BE2C (cell line): Measurements from ENCODE around the gene MEX3C. TPM values are rescaled to one million over a fixed set of nuclear protein-coding genes. Genes with fewer than 3 reads are reported as not detected.

Experiments used
- DNase-seq: peaks from one replicate; pipeline ENCODE4 v3.0.0-alpha.2; 2020
- H3K27me3 ChIP-seq: fragments of 250-450 bp; sonication (Bioruptor Pico); 2 replicates; pipeline ENCODE4 v1.5.1; 2020; ENCODE audit warnings: mild to moderate bottlenecking
- H3K36me3 ChIP-seq: fragments of 250-450 bp; sonication (Bioruptor Pico); 2 replicates; pipeline ENCODE4 v1.5.1; 2020; ENCODE audit warnings: mild to moderate bottlenecking
- H3K4me1 ChIP-seq: fragments of 250-450 bp; sonication (Bioruptor Pico); 2 replicates; pipeline ENCODE4 v1.5.1; 2020
- H3K4me3 ChIP-seq: 2 replicates; pipeline ENCODE4 v1.5.1; 2011; ENCODE audit warnings: low read depth, low read length
- H3K9me3 ChIP-seq: fragments of 250-450 bp; sonication (Bioruptor Pico); 2 replicates; pipeline ENCODE4 v1.5.1; 2020
- polyA plus RNA-seq: library from polyadenylated mRNA; unstranded; fragments of >200 nt; gene quantifications from one replicate; pipeline ENCODE4 v1.2.1, GENCODE V29; 2012; ENCODE audit warnings: low read depth, missing spikeins; ENCODE audit not compliant: insufficient read length, insufficient read depth
- TF ChIP-seq, protein P1 (sequence below): IDR thresholded peaks from 2 replicates; pipeline ENCODE4 v1.5.1; 2012; ENCODE audit warnings: mild to moderate bottlenecking, low read depth, low read length

The MEX3C gene
- 17.0 TPM for polyA plus RNA-seq

GRCh38 chr18:51197661-51198424, at the start of gene MEX3C:
MEX3C (minus strand) TSS chr18:51197681; CDS start chr18:51197320, 361 bp downstream.
- no peaks in the 10 kb centered on the region for H3K36me3 ChIP-seq
- peak within 1 kb of the TSS; percentile 85 for H3K4me3 ChIP-seq
- TF ChIP-seq, protein P1, sequence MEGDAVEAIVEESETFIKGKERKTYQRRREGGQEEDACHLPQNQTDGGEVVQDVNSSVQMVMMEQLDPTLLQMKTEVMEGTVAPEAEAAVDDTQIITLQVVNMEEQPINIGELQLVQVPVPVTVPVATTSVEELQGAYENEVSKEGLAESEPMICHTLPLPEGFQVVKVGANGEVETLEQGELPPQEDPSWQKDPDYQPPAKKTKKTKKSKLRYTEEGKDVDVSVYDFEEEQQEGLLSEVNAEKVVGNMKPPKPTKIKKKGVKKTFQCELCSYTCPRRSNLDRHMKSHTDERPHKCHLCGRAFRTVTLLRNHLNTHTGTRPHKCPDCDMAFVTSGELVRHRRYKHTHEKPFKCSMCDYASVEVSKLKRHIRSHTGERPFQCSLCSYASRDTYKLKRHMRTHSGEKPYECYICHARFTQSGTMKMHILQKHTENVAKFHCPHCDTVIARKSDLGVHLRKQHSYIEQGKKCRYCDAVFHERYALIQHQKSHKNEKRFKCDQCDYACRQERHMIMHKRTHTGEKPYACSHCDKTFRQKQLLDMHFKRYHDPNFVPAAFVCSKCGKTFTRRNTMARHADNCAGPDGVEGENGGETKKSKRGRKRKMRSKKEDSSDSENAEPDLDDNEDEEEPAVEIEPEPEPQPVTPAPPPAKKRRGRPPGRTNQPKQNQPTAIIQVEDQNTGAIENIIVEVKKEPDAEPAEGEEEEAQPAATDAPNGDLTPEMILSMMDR: 0 out of 2 replicates have a peak, but pooled peaks have one; percentile 6
- no peaks in the 10 kb centered on the region for H3K27me3 ChIP-seq
- peak; percentile 93 for DNase-seq
- no peaks in the 10 kb centered on the region for H3K4me1 ChIP-seq
- no peaks in the 10 kb centered on the region for H3K9me3 ChIP-seq

- TF ChIP-seq, protein P1: no peak
- Histone ChIP-seq H3K9me3 (no peaks in the 10 kb centered on the region), H3K27me3 (no peaks in the 10 kb centered on the region), H3K36me3 (no peaks in the 10 kb centered on the region), H3K4me1 (no peaks in the 10 kb centered on the region), H3K4me3 (no peak overlapping the region)
- no peak for DNase-seq
These were observed 43.7 kb upstream of the MEX3C start for GRCh38 chr18:51241226-51241625.

- Histone ChIP-seq H3K9me3 (no peaks in the 10 kb centered on the region), H3K36me3 (no peaks in the 10 kb centered on the region), H3K4me1 (no peaks in the 10 kb centered on the region), H3K4me3 (no peak overlapping the region), H3K27me3 (no peaks in the 10 kb centered on the region)
- TF ChIP-seq, protein P1: no peak
- DNase-seq: peak; percentile 34
These were observed 38.7 kb upstream of the MEX3C start for GRCh38 chr18:51236225-51236624.

DNA sequence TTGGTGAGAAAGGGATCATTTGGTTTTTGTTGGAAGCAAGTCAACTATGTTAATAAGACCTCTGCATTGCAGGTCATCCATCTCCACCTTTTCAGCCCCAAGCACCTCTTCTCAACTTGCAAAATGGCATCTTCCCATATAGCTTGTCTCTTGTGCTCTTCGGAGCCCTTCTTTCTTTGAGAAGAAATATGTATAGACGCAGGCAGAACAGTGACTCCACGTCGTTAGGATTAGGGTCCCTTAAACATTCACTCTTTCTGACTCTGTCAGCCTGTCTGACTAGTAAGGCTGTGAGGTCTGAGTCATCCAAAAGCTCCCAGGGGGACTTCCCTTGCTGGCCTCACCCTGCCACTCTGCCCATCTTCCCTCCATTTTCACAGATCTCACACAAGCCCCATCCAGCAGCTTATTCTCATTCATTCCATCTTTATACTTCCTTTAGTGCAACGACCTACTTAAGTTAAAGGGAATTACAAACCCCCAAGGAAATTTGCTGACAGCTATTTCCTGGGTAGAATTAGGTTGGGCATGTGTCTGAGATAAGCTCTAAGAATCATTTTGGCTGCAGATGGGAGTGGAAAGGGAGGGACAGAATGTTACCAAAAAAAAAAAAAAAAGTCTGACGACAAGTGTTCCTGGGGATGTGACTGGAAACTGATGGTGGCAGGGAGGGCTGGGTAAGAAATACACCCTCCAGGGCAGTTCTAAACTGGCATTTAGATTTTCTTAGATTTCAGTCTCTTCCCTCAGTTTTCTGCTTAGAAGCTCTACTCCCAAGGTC, 37.7 kb upstream of the MEX3C start:
- Histone ChIP-seq H3K9me3 (no peaks in the 10 kb centered on the region), H3K4me1 (no peaks in the 10 kb centered on the region), H3K36me3 (no peaks in the 10 kb centered on the region), H3K4me3 (no peak overlapping the region), H3K27me3 (no peaks in the 10 kb centered on the region)
- TF ChIP-seq, protein P1: no peak
- DNase-seq: peak; percentile 22

DNA sequence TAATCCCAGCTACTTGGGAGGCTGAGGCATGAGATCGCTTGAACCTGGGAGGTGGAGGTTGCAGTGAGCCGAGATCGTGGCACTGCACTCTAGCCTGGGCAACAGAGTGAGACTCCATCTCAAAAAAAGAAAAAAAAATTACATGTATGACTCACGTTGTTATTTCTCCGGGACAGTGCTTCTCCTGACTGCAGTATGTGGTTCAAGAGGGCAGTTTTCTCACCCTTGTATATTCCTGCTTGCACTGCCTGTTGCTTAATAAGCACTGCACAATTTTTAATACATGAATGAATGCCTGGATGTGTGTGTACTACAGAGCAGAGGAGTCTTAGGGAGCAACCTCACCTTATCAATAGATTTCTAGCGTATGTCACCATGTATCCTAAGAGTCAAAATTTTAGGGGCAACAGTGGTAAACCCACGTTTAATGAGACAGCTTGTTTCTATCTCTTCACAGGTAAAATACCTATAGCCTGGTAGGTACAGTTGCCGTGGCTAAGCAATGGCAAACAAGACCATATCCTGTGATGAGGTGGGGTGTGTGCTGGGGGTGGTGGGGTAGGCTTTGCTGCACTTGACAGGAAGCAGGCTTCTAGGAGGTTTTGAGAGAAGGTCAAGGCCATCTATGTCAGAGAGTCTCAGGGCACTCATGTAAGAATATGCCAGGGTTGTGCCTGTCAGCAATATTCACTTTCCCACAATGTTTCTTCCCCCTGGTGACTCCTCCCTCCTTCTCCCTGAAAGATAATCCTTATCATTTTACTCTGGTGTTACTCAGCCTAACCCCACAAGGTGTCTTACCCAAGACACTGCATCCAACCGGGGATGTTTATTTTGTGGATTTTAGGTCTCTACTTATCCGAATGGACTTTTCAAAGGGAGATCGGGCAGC, 36.9 kb upstream of the MEX3C start:
- H3K9me3 ChIP-seq: no peaks in the 10 kb centered on the region
- no peak overlapping the region for H3K4me3 ChIP-seq
- H3K4me1 ChIP-seq: no peaks in the 10 kb centered on the region
- TF ChIP-seq, protein P1: no peak
- H3K36me3 ChIP-seq: no peaks in the 10 kb centered on the region
- no peaks in the 10 kb centered on the region for H3K27me3 ChIP-seq
- DNase-seq: no peak
